Suppressor macrophage treated with lipopolysaccharide for 4 hours (primary cell): Measurements from ENCODE around the gene BTBD2.

ENCODE experiments used
- DNase-seq: peaks from one replicate; pipeline ENCODE4 v3.0.0-alpha.2; 2020

The BTBD2 gene

DNA sequence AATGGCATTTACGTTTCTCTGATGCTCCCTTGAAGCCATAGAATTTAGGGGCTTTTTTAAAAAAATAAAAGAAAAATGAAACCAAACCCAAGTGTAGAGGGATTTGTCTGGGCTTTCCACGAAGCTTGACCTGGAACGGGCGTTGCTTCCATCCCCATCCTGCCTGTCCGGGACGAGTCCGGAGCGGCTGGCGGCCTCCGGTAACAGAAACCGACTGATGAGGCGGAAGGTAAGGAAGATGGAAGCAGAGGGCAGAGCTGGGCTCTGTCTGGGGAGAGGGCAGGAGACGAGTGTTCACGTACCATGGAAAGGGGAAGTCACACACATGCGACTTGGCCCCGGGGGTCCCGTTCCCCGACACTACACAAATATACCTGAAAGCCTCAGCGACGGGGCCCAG lies 34.3 kb downstream of the BTBD2 start:
- no peak for DNase-seq

DNA sequence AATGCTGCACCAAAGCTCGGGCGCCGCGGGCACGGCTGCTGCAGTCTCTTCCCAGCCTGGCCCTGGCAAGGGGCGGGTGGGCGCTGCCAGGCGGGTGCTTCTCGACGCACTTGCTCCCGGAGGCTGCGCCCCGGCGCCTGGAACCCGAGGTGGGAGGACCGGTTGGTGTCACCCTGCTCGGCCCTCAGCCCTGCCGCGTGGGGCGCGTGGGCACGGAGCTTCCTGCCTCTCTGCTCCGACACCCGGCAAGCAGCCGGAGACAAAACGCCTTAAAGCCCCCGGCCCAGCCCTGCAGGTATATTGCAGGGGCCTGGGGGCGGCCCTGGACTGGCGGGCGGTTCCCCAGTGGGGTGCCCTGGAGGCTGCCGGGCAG lies 34.7 kb downstream of the BTBD2 start:
- DNase-seq: no peak

DNA sequence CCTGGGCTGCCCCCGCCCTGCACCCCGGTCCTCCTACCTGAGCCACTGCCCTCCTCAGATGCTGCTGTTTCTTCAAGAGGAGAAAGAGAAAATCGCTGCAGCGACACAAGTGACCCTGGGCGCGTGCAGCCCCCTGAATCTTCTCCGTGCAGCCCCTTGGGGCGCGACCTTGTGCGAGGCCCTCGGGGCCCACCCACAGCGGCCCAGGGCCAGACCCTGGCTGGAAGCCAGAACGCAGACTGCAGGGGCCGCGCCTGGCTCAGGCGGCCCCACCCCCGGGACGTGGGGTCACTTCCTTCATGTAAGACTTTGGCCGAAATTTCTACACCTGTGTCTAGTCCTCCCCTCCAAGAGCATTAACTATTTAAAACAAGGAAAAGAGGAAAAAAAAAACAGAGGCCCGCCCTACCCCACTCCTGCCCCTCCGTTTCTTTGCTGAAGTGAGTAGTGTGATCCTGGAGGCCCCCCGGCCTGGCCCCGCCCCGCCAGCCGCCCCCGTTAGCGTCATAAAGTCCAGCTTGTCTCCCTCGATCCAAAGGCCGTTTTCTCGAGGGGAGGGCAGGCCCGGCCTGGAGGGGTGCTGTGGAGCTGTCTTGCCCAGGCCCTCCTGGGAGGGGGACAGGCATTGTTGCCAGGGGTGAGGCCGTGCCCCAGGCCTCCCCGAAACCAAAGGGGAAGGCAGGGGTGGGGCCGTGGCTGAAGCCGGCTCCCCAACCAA lies 35.3 kb downstream of the BTBD2 start:
- DNase-seq: no peak

DNA sequence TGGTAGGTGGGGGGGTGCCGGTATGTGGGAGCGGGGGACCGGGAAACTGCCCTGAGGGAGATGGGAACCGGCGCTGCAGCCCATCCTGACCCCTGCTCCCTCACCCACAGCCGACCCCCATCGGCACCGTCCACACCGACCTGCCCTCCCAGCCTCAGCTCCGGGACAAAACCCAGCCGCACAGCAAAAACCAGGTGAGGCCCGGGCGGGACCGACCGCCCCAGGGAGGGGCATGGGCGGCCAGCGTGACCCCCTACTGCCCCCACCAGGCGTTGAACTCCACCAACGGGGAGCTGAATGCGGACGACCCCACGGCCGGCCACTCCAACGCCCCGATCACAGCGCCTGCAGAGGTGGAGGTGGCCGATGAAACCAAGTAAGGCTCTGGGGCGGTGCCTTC lies 35.9 kb downstream of the BTBD2 start:
- no peak for DNase-seq

DNA sequence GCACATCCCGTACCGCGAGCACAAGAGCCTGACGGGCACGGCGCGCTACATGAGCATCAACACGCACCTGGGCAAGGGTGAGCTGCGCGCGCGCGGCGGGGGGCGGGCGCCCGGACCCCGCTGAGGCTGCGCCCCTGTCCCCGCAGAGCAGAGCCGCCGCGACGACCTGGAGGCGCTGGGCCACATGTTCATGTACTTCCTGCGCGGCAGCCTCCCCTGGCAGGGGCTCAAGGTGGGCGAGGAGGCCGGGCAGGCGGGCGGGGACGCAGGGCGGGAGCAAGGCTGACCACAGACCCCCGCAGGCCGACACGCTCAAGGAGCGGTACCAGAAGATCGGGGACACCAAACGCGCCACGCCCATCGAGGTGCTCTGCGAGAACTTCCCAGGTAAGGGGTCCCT lies 36.5 kb downstream of the BTBD2 start:
- no peak for DNase-seq

DNA sequence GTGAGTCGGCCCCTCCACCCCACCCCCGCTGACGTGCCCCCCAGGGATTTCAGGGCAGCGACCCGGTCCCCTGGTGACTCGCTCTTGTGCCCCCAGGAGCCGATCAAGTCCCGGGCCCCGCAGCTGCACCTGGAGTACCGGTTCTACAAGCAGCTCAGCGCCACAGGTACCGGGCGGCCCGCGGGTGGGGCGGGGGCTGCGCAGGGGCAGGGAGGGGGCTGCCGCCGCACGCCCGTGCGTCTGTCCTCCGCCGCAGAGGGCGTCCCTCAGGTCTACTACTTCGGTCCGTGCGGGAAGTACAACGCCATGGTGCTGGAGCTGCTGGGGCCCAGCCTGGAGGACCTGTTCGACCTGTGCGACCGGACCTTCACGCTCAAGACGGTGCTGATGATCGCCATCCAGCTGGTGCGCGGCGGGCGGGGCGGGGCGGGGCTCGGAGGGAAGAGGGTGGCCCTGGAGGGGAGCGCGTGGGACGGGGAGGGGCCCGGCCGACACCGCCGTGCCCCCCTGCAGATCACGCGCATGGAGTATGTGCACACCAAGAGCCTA lies 37.1 kb downstream of the BTBD2 start:
- no peak for DNase-seq

DNA sequence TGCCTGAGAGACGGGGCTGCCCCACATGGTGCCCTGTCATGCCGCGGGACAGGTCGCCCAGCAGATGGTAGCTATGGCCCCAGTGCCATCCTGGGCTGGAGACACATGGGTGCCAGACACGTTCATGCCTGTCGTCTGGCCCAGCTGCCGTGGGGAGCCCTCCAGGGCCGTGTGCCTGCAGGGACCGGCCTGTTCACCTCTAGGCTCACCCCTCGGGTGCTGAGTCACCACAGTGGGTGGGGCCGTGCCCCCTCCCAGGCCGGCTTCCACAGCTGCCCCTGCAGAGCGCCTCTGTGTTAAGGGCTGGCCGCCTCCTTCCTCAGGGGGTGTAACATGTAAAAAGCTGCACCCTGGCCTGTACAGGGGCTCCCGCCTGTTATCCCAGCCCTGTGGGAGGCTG lies 38.4 kb downstream of the BTBD2 start:
- DNase-seq: no peak

DNA sequence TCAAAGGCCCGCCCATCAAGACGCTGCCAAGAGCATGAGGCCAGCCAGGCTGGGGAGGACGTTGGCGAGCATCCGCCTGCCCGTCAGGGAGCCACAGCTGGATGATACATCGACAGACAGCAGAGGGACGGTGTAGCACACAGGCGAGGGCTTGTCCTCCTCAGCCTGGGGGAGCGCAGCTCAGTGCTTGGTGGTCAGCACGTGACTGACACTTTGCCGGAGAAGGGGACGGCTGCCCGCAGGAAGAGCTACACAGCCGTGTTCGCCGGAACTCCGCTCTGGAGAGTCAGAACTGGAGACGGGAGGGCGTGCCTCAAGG lies 40.4 kb downstream of the BTBD2 start:
- no peak for DNase-seq

DNA sequence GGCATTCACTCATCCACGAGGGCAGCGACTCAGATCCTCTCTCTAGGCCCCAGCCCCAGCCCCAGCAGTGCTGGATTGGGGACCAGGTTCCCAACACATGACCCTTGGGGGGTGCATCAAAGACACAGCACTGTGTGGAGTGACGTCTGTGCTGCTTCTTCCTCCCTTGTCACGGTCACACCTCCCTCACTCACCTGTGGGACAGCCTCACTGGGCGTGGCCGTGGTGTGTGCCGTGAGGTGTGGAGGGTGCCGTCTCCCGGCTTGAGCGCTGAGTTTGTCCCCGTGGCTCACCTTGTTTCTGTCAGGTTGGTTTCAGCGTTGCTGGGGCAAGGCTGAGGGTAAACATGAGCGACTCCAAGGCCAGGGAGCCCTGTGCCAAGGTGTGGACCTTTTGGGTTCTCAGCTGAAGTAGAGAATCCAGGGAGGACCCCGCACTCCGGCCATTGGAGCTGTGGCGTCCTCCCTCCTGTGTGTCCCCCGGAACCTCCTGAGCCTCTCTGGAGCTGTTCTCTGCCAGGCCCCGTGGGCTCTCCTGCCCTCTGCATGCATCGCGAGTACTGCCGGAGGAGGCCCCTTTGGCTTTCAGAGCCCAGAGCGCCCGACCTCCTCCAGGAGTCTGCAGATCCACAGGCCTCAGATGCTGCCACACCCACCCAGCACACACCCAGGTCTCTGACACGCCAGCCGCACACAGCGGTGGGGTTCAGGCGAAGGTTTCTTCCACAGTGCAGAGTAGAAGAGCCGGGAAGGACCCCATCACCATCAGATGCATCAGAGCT lies 40.9 kb downstream of the BTBD2 start:
- no peak for DNase-seq

DNA sequence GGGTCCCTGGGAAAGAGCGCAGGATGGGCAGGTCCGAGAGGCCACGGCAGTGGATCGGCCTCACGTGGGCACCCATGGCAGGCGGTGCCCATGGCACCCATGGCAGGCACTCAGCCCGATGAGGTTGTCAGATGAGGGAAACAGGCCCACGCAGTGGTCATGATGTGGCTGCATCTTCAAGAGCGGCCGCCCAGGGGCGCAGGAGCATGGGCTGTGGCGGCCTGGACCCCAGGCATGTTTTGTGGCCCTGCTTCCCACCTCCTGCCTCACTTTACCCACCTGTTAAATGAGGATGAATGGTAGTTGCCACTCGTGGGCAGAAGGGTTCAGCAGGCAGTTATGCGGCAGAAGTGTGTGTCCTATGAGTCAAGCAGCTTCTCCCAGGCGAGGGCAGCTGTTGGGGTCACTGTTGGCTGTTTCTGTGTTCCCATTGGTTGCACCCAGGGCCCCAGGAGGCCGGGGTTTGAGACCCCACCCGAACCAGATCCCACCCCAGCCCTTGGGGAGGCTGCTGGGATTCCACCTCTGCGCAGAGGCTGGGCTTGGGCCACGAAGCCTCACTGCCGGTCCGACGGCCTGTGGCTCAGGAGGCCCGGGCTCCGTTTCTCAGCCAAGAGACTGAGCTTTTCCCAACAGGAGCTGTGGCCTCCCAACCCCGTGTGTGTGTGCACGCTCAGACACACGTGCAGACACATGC lies 44.6 kb downstream of the BTBD2 start:
- no peak for DNase-seq

DNA sequence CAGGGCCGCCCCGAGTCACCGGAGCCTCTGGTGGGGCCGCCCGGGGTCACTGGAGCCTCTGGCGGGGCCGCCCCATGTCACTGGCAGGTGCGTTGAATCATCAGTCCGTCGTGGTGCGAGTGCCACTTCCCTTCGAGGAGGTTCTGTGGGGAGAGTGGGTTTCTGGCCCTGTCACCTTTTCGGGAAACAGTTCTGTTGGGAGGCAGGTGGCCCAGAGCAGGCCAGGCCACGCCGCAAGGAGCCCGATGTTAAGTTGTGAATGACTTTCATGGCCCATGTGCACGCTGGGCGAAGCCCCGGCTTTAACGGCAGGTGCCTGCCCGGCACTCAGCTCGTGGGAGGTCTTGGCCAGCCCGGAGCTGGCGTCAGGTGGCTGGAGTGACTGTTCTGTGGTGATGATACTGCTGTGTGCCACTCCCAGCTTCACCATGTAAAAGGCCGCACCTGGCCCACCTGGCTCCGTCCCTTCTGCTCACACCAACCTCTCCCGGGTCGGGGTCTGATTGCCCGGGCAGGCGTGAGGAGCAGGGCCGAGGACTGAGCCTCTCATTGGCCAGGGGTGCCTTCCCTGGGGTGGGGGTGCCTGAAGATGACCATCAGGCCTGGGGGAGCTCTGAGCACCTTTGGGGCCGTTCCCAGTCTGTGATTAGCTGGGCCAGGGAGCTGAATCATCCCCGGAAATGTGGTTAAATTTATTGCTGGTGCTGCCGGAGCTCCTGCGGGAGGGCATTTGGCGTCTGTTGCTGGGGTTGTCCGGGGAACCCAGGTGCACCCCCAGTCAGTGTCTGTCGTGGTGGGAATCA lies 45.3 kb downstream of the BTBD2 start:
- no peak for DNase-seq

DNA sequence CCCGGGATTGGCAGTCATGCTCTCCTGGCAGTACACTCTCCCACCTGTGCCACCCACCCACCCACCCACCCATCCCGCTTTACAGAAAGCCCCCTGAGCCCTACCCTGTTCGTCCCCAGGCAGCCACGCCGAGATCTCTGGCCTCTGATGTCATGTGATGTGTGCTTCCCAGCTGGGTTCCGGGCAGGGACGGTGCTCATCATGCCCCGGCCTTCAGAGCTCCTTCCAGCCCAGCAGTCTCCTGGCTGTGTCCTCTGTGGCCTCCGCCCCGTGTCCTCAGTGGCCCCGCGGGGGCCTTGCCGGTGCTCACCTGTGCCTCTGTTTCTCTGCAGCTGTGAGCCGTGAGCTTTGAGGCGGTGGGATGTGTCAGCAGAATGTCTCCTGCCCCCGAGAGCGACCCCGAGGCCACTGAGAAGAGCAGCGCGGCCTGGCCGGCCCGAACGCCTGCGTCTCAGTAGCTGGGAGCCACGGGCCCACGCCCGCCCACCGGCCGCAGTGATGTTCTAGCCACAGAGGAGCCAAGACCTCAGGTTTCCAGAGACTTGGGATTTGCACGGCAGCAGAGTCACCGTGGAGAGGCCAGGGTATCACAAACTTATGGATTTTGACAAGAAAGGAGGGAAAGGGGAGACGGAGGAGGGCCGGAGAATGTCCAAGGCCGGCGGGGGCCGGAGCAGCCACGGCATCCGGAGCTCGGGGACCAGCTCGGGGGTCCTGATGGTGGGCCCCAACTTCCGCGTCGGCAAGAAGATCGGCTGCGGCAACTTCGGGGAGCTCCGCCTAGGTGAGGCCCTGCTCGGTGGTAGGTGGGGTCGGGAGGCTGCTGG lies 46.1 kb downstream of the BTBD2 start:
- no peak for DNase-seq

DNA sequence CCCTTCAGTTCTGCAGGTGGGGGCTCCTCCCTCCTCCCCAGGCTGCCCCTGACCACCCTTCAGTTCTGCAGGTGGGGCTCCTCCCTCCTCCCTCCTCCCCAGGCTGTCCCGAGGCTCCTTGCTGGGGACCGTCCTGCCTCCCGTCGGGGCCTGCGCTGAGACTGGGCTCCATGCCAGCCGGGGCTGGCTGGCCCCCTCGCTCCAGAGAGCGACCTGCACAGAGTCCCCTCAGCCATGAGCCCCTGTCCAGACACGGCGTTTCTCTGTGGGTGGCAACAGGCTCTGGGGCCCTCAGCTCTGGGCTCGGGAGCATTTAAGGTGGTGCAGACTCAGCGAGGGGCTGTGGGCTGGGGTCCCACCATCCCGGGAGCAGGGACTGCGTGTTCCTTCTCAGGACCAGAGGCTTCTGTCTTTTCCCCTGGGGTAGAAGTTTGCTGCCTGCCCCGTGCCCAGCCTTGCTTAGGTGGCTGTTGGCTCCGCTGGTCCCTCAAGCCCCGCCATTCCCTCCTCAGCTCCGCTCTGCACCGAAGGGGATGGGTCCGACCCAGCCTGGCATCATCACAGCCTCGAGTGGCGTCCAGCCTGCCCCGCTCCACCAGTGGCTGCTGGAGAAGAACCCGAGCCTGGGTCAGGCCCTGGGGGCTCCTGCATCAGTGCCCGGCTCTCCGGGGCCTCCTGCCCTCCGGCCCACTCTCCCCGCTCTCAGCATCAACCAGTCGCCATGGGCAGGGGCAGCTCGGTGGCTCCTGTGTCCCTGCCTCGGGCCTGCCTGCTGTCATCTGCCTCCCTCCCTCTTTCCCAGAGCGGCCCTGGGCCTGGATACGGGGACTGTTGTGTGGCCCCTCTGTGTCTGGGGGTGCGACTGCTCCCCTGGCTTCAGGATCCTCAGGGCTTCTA lies 47.0 kb downstream of the BTBD2 start:
- DNase-seq: no peak

DNA sequence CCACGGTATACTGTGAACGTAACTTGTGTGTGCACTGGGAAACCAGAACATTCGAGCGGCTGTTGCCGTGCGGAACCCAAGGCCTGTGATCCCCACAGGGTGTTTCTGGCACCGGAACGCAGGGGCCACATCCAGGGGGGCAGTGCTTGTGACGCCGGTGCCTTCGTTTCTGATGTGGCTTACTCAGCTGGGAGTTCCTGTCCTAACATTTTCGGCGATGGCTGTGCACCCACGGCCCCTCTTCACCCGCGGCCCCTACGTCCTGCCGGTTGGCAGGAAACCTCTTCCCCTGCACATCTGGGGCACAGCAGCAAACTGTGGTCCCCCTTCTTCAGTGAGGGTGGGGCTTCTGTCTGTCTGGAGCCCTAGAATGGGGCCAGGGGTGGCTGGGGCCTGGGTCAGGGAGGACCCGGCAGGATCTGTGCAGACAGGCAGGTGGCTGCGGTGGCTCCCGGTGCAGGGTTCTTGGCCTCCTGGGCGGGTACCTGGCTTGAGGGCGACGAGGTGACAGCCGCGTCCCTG lies 48.4 kb downstream of the BTBD2 start:
- no peak for DNase-seq

DNA sequence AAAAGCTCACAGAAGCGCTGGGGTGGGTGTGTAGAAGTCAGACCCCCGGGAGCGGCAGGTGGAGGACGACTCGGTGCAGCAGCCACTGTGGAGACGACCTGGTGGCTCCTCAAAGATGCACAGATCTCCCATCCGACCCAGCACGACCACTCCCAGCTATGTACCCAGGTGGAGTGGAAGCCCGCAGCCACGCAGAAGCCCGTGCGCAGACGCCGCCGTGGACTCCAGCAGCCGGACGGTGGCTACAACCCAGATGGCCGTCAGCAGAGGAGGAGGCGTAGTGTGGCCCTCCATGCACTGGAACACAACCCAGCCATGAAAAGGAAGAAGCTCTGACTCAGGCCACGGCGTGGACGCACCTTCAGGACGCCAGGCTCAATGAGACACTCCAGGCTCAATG lies 52.8 kb downstream of the BTBD2 start:
- DNase-seq: no peak

DNA sequence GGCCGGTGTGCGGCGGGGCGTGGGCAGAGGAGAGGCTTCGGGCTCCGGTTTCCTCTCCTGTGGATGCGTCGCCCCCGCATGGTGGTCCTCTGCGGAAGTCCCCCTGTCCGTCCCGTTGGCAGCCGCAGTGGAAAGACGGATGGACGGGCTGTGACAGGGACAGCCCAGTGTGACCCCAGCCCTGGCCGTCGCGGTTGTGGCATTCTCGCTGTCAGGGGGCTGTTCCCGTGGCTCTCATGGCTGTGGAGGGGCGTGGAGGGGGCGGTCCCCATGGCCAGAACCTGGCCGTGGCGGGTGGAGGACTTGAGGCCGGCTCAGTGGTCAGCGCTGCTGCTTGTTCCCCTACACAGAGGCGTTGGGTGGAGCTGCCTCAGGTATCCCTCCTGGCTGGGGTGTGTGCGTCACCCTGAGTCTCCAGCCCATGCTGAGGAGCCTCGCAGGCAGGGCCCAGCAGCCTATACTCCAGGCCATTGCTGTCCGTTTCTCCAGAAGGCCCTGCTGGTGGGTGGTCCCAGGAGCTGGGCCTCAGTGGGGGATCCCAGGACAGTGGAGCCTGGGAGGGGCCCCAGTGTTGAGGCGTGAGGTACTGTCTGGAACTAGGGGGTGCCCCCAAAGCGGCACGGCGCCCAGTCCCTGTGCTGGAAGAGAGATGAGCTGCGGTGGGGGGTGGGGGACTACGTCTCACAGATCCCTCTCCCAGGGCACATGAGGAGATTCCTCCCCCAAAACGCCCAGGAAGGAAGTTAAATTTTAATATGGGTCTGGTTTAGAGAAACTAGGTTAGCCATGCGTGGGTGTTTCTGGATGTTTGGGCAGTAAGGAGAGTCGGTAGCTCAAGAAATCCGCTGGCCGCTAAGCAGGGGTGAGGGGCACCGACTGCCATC lies 54.3 kb downstream of the BTBD2 start:
- no peak for DNase-seq

DNA sequence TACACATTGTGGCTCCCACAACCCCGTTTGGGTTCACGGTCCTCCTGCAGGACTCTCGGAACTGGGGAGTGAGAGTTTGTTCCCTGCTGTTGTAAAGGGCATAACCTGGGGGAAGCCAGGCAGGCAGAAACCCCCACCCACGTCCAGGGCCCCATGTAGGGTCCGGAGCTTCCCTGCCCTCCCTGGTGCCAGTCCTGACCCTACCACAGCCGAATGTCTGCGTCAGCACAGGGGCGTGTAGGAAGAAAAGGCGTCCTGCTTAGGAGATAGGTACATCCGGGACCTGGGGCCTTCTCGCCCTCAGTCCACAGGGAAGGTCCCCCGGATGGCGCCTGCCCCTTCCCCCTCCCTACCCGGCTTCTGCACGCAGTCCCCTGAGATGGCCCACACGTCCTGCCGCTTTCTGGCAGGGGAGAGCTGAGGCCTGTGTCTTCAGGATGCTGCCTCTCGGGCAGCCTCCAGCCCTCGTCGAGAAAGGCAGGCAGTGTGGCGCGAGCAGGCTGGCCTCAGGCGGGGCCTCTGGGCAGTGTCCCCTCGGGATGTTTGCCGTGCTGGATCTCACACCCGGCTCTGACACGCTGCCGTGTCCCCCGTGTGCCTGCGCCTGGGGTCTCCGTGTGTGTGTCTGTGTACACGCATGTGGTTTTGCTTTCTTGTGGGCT lies 55.5 kb downstream of the BTBD2 start:
- DNase-seq: no peak

DNA sequence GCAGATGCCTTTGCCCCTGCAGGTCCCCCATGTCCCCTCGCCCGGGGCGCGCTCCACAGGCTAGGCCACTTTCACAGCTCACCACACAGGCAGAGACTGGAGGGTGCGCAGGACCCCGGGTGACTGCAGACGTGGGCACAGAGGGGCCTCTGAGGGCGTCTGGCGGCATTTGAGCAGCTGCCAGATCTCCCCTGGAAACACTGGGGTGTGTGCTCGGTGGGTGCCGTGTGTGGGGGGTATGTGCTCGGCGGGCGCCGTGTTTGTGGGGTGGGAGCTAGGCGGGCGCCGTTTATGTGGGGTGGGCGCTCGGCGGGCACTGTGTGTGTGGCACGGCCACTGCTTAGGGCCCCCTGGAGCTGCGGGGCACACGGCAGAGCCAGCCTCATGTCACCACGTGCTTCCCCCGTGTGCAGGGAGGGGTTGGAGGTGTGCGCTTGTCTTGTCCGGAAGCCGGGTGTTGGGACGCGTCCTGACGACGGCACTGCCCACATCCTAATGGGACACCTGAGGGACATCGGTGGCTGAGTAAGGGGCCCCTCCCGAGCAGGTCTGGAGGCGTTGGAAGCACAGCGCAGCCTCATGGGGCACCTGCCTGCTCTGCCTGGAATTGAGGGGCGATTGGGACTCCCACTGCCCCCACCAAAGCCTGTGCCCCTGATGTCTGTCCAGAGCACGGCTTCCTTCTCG lies 57.8 kb downstream of the BTBD2 start:
- no peak for DNase-seq
